Measurements from ENCODE around the gene KIF1C.

The KIF1C gene

GRCh38 chr17:4997302-4998026, at the start of gene KIF1C, which contains the start of gene INCA1:
KIF1C (plus strand) TSS chr17:4997950; CDS start chr17:5000247, 2,297 bp downstream.
INCA1 (minus strand) TSS chr17:4997522; CDS start chr17:4994437, 3,085 bp downstream.
- peak; percentile 93 for DNase-seq

- peak; percentile 90 for DNase-seq
These were observed 49.4 kb upstream of the KIF1C start, which contains the start of gene PFN1 for GRCh38 chr17:4948166-4948930. PFN1 (minus strand) TSS chr17:4948530; CDS start chr17:4948394, 136 bp downstream.

- no peak for DNase-seq
These were observed 48.8 kb upstream of the KIF1C start for GRCh38 chr17:4948931-4949320.

- DNase-seq, result peak; percentile 89
These were observed 48.3 kb upstream of the KIF1C start for GRCh38 chr17:4949321-4950074.

- DNase-seq, result peak; percentile 79
These were observed 47.5 kb upstream of the KIF1C start for GRCh38 chr17:4950075-4950745.

- DNase-seq, result no peak
These were observed 47.0 kb upstream of the KIF1C start, which contains the start of gene ENO3 for GRCh38 chr17:4950746-4951204. ENO3 (plus strand) TSS chr17:4951119; CDS start chr17:4951830, 711 bp downstream.

GRCh38 chr17:4951486-4951885, 46.3 kb upstream of the KIF1C start:
- no peak for DNase-seq

- DNase-seq, result no peak
These were observed 44.2 kb upstream of the KIF1C start for GRCh38 chr17:4953451-4953961.

- DNase-seq, result no peak
These were observed 42.7 kb upstream of the KIF1C start for GRCh38 chr17:4955091-4955490.

GRCh38 chr17:4956493-4957061, 41.2 kb upstream of the KIF1C start:
- no peak for DNase-seq

GRCh38 chr17:4958102-4958501, 39.6 kb upstream of the KIF1C start:
- DNase-seq, result no peak

- no peak for DNase-seq
These were observed 38.3 kb upstream of the KIF1C start for GRCh38 chr17:4959261-4959965.

GRCh38 chr17:4960279-4960922, 37.3 kb upstream of the KIF1C start:
- DNase-seq, result no peak

GRCh38 chr17:4965311-4965986, 32.3 kb upstream of the KIF1C start:
- no peak for DNase-seq

GRCh38 chr17:4966844-4967538, 30.8 kb upstream of the KIF1C start:
- peak; percentile 92 for DNase-seq

- peak; percentile 96 for DNase-seq
These were observed 29.9 kb upstream of the KIF1C start, which contains the start of gene SPAG7 for GRCh38 chr17:4967539-4968485. SPAG7 (minus strand) TSS chr17:4967817; CDS start chr17:4967804, 13 bp downstream.

GRCh38 chr17:4968486-4969046, 29.2 kb upstream of the KIF1C start:
- DNase-seq, result peak; percentile 79
